ENCODE measurements around the gene NRSN2.
A peak's percentile ranks its signal among the peaks of the same experiment; 100 is the strongest.

NRSN2 gene

GRCh38 chr20:305745-306144, 41.2 kb upstream of the NRSN2 start:
- no peak for DNase-seq (ENCODE audit: extremely low spot score)
- no peak for TF ChIP-seq BHLHE40 (IDR thresholded peaks at IDR 0.05; ENCODE audit: borderline replicate concordance)
- TF ChIP-seq NFRKB (IDR thresholded peaks at IDR 0.05): no peak
- TF ChIP-seq L3MBTL2 (conservative IDR thresholded peaks at IDR 0.05): no peak
- no peak for TF ChIP-seq SUZ12 (IDR thresholded peaks at IDR 0.05)
- no peak for TF ChIP-seq FOXA1 (IDR thresholded peaks at IDR 0.05)
- TF ChIP-seq ARNT (IDR thresholded peaks at IDR 0.05): no peak
- TF ChIP-seq TARDBP (IDR thresholded peaks at IDR 0.05): no peak
- no peak for TF ChIP-seq ELF4 (IDR thresholded peaks at IDR 0.05)
- no peak for TF ChIP-seq HDGF (IDR thresholded peaks at IDR 0.05; ENCODE audit: borderline replicate concordance)
- TF ChIP-seq CTBP1 (IDR thresholded peaks at IDR 0.05; ENCODE audit: borderline replicate concordance): no peak
- no peak for TF ChIP-seq ZNF384 (IDR thresholded peaks at IDR 0.05)
- no peak for TF ChIP-seq FOXM1 (IDR thresholded peaks at IDR 0.05; ENCODE audit: borderline replicate concordance)
- no peak for TF ChIP-seq PKNOX1 (IDR thresholded peaks at IDR 0.05)
- no peak for TF ChIP-seq FOXK2 (IDR thresholded peaks at IDR 0.05)
- TF ChIP-seq SP1 (IDR thresholded peaks at IDR 0.05): no peak
- TF ChIP-seq LEF1 (IDR thresholded peaks at IDR 0.05; ENCODE audit: borderline replicate concordance): no peak
- POLR2A ChIA-PET: no interaction called here
- CTCF ChIA-PET: no interaction called here

GRCh38 chr20:308427-309038, 38.4 kb upstream of the NRSN2 start:
- CTCF ChIA-PET: no interaction called here
- POLR2A ChIA-PET: interaction anchor here (1.5 to 1.9 kb wide), 2 partner anchors 10 to 17 kb away, joined by 5 to 14 read pairs; partner anchors contain the start of gene SOX12
- TF ChIP-seq HDGF (IDR thresholded peaks at IDR 0.05; ENCODE audit: borderline replicate concordance) (no peak), PKNOX1 (IDR thresholded peaks at IDR 0.05) (no peak), FOXA1 (IDR thresholded peaks at IDR 0.05) (no peak), ZNF384 (IDR thresholded peaks at IDR 0.05) (no peak), ELF4 (IDR thresholded peaks at IDR 0.05) (no peak), L3MBTL2 (conservative IDR thresholded peaks at IDR 0.05) (no peak), FOXM1 (IDR thresholded peaks at IDR 0.05; ENCODE audit: borderline replicate concordance) (no peak), FOXK2 (IDR thresholded peaks at IDR 0.05) (no peak), NFRKB (IDR thresholded peaks at IDR 0.05) (no peak), ARNT (IDR thresholded peaks at IDR 0.05) (no peak), LEF1 (IDR thresholded peaks at IDR 0.05; ENCODE audit: borderline replicate concordance) (no peak), CTBP1 (IDR thresholded peaks at IDR 0.05; ENCODE audit: borderline replicate concordance) (no peak), TARDBP (IDR thresholded peaks at IDR 0.05) (no peak), BHLHE40 (IDR thresholded peaks at IDR 0.05; ENCODE audit: borderline replicate concordance) (no peak), SUZ12 (IDR thresholded peaks at IDR 0.05) (no peak), SP1 (IDR thresholded peaks at IDR 0.05) (no peak)
- no peak for DNase-seq (ENCODE audit: extremely low spot score)

GRCh38 chr20:309306-309840, 37.5 kb upstream of the NRSN2 start:
- CTCF ChIA-PET: no interaction called here
- DNase-seq (ENCODE audit: extremely low spot score): no peak
- POLR2A ChIA-PET: interaction anchor here (1.4 to 1.9 kb wide), 2 partner anchors 11 to 15 kb away, joined by 3 to 14 read pairs; no protein-coding TSS in a partner anchor
- TF ChIP-seq SUZ12 (IDR thresholded peaks at IDR 0.05) (no peak), FOXK2 (IDR thresholded peaks at IDR 0.05) (no peak), PKNOX1 (IDR thresholded peaks at IDR 0.05) (no peak), ARNT (IDR thresholded peaks at IDR 0.05) (no peak), LEF1 (IDR thresholded peaks at IDR 0.05; ENCODE audit: borderline replicate concordance) (no peak), ELF4 (IDR thresholded peaks at IDR 0.05) (no peak), ZNF384 (IDR thresholded peaks at IDR 0.05) (no peak), TARDBP (IDR thresholded peaks at IDR 0.05) (no peak), FOXA1 (IDR thresholded peaks at IDR 0.05) (no peak), SP1 (IDR thresholded peaks at IDR 0.05) (no peak), FOXM1 (IDR thresholded peaks at IDR 0.05; ENCODE audit: borderline replicate concordance) (no peak)

- peak; percentile 59 for DNase-seq (ENCODE audit: extremely low spot score)
- peak; percentile 39 for TF ChIP-seq PKNOX1 (IDR thresholded peaks at IDR 0.05)
- no peak for TF ChIP-seq BHLHE40 (IDR thresholded peaks at IDR 0.05; ENCODE audit: borderline replicate concordance)
- ChIA-PET CTCF (no interaction called here), POLR2A (interaction anchor here (1.4 kb wide), 1 partner anchor 14 kb away, joined by 3 read pairs; no protein-coding TSS in a partner anchor)
Observed at GRCh38 chr20:309841-310644, 36.9 kb upstream of the NRSN2 start.

GRCh38 chr20:310645-311044, 36.3 kb upstream of the NRSN2 start:
- POLR2A ChIA-PET: interaction anchor here (1.4 kb wide), 1 partner anchor 13 kb away, joined by 3 read pairs; no protein-coding TSS in a partner anchor
- TF ChIP-seq PKNOX1 (IDR thresholded peaks at IDR 0.05): no peak
- CTCF ChIA-PET: no interaction called here

More at GRCh38 chr20:310645-311044, 36.3 kb upstream of the NRSN2 start:
- DNase-seq (ENCODE audit: extremely low spot score): no peak

Measured in HEK293T (cell line).